ENCODE results near the gene C1QBP.

DNA sequence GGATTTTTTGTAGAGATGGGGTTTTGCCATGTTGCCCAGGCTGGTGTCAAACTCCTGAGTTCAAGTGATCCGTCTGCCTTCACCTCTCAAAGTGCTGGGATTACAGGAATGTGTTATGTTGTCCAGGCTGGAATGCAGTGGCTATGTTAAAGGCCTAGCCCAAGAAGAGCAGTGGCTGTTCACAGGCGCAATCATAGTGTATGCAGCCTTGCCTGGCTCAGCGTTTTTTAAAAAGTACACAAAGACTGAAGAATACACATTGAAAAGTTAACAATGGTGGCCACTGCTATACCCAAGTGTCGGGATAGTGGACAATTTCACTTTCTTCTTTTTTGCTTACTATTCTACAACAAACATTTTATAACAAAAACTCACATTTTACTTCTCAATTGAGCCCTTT is 40.0 kb upstream of the C1QBP start:
- TF ChIP-seq, protein P1, sequence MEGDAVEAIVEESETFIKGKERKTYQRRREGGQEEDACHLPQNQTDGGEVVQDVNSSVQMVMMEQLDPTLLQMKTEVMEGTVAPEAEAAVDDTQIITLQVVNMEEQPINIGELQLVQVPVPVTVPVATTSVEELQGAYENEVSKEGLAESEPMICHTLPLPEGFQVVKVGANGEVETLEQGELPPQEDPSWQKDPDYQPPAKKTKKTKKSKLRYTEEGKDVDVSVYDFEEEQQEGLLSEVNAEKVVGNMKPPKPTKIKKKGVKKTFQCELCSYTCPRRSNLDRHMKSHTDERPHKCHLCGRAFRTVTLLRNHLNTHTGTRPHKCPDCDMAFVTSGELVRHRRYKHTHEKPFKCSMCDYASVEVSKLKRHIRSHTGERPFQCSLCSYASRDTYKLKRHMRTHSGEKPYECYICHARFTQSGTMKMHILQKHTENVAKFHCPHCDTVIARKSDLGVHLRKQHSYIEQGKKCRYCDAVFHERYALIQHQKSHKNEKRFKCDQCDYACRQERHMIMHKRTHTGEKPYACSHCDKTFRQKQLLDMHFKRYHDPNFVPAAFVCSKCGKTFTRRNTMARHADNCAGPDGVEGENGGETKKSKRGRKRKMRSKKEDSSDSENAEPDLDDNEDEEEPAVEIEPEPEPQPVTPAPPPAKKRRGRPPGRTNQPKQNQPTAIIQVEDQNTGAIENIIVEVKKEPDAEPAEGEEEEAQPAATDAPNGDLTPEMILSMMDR (IDR thresholded peaks at IDR 0.05; ENCODE audit: low read depth, low read length, missing input control) = no peak
- TF ChIP-seq, protein P2, sequence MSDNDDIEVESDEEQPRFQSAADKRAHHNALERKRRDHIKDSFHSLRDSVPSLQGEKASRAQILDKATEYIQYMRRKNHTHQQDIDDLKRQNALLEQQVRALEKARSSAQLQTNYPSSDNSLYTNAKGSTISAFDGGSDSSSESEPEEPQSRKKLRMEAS (IDR thresholded peaks at IDR 0.05) = no peak
- TF ChIP-seq, protein P3, sequence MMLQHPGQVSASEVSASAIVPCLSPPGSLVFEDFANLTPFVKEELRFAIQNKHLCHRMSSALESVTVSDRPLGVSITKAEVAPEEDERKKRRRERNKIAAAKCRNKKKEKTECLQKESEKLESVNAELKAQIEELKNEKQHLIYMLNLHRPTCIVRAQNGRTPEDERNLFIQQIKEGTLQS (IDR thresholded peaks at IDR 0.05) = no peak
- TF ChIP-seq, protein P4, sequence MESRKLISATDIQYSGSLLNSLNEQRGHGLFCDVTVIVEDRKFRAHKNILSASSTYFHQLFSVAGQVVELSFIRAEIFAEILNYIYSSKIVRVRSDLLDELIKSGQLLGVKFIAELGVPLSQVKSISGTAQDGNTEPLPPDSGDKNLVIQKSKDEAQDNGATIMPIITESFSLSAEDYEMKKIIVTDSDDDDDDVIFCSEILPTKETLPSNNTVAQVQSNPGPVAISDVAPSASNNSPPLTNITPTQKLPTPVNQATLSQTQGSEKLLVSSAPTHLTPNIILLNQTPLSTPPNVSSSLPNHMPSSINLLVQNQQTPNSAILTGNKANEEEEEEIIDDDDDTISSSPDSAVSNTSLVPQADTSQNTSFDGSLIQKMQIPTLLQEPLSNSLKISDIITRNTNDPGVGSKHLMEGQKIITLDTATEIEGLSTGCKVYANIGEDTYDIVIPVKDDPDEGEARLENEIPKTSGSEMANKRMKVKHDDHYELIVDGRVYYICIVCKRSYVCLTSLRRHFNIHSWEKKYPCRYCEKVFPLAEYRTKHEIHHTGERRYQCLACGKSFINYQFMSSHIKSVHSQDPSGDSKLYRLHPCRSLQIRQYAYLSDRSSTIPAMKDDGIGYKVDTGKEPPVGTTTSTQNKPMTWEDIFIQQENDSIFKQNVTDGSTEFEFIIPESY (IDR thresholded peaks at IDR 0.05) = no peak
- TF ChIP-seq YY1 (IDR thresholded peaks at IDR 0.05) (no peak), RAD21 (IDR thresholded peaks at IDR 0.05) (no peak), RXRA (IDR thresholded peaks at IDR 0.05) (no peak), SP1 (IDR thresholded peaks at IDR 0.05) (no peak), TAF1 (conservative IDR thresholded peaks at IDR 0.05) (no peak), FOXA1 (IDR thresholded peaks at IDR 0.05) (no peak), EGR1 (IDR thresholded peaks at IDR 0.05; ENCODE audit: low read depth in 2 of 2) (no peak), GABPA (IDR thresholded peaks at IDR 0.05 in 1 of 2, conservative IDR thresholded peaks at IDR 0.05 in 1 of 2) (no peak), JUND (IDR thresholded peaks at IDR 0.05) (no peak)
- TF ChIP-seq, protein P5, sequence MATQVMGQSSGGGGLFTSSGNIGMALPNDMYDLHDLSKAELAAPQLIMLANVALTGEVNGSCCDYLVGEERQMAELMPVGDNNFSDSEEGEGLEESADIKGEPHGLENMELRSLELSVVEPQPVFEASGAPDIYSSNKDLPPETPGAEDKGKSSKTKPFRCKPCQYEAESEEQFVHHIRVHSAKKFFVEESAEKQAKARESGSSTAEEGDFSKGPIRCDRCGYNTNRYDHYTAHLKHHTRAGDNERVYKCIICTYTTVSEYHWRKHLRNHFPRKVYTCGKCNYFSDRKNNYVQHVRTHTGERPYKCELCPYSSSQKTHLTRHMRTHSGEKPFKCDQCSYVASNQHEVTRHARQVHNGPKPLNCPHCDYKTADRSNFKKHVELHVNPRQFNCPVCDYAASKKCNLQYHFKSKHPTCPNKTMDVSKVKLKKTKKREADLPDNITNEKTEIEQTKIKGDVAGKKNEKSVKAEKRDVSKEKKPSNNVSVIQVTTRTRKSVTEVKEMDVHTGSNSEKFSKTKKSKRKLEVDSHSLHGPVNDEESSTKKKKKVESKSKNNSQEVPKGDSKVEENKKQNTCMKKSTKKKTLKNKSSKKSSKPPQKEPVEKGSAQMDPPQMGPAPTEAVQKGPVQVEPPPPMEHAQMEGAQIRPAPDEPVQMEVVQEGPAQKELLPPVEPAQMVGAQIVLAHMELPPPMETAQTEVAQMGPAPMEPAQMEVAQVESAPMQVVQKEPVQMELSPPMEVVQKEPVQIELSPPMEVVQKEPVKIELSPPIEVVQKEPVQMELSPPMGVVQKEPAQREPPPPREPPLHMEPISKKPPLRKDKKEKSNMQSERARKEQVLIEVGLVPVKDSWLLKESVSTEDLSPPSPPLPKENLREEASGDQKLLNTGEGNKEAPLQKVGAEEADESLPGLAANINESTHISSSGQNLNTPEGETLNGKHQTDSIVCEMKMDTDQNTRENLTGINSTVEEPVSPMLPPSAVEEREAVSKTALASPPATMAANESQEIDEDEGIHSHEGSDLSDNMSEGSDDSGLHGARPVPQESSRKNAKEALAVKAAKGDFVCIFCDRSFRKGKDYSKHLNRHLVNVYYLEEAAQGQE (IDR thresholded peaks at IDR 0.05) = no peak
